DMS79 (cell line): ENCODE measurements around the gene ZKSCAN7.
"Not testable (repeated sequence)": the region's sequence is repeated elsewhere in the genome, so short reads cannot be mapped to it uniquely, and the experiment has no call there.

ENCODE experiments used
- DNase-seq: peaks from one replicate; lab custom pipeline; 2025; lab: John Stamatoyannopoulos, UW

ZKSCAN7 gene

GRCh38 chr3:44554626-44555592 lies at the start of gene ZKSCAN7:
ZKSCAN7 (plus strand) TSS chr3:44555193; CDS start chr3:44557048, 1,855 bp downstream.
- DNase-seq, result peak; percentile 43

GRCh38 chr3:44506556-44506955 lies 48.4 kb upstream of the ZKSCAN7 start:
- no peak for DNase-seq

GRCh38 chr3:44506961-44507360 lies 48.0 kb upstream of the ZKSCAN7 start:
- DNase-seq, result no peak

GRCh38 chr3:44509393-44509921 lies 45.5 kb upstream of the ZKSCAN7 start:
- no peak for DNase-seq

GRCh38 chr3:44510000-44510368 lies 45.0 kb upstream of the ZKSCAN7 start:
- no peak for DNase-seq

- peak; percentile 67 for DNase-seq
These were observed 43.8 kb upstream of the ZKSCAN7 start for GRCh38 chr3:44511238-44511566.

- no peak for DNase-seq
These were observed 41.5 kb upstream of the ZKSCAN7 start for GRCh38 chr3:44513513-44513912.

GRCh38 chr3:44516230-44516629 lies 38.8 kb upstream of the ZKSCAN7 start:
- no peak for DNase-seq

- DNase-seq, result no peak
These were observed 36.2 kb upstream of the ZKSCAN7 start for GRCh38 chr3:44518782-44519156.

- DNase-seq, result no peak
These were observed 33.3 kb upstream of the ZKSCAN7 start for GRCh38 chr3:44521721-44522120.

- no peak for DNase-seq
These were observed 32.5 kb upstream of the ZKSCAN7 start for GRCh38 chr3:44522494-44522933.

GRCh38 chr3:44525060-44525459 lies 29.9 kb upstream of the ZKSCAN7 start:
- DNase-seq, result no peak

GRCh38 chr3:44529927-44530326 lies 25.1 kb upstream of the ZKSCAN7 start:
- no peak for DNase-seq

- DNase-seq, result no peak
These were observed 24.1 kb upstream of the ZKSCAN7 start for GRCh38 chr3:44530911-44531310.

- DNase-seq, result not testable (repeated sequence)
These were observed 20.3 kb upstream of the ZKSCAN7 start for GRCh38 chr3:44534659-44535058.

- DNase-seq, result no peak
These were observed 19.6 kb upstream of the ZKSCAN7 start for GRCh38 chr3:44535364-44535763.

- DNase-seq, result not testable (repeated sequence)
These were observed 10.2 kb upstream of the ZKSCAN7 start for GRCh38 chr3:44544811-44545210.

- no peak for DNase-seq
These were observed 730 bp downstream of the ZKSCAN7 start for GRCh38 chr3:44555723-44556122.

- DNase-seq, result no peak
These were observed 2.1 kb downstream of the ZKSCAN7 start for GRCh38 chr3:44557074-44557473.

- DNase-seq, result no peak
These were observed 6.1 kb downstream of the ZKSCAN7 start for GRCh38 chr3:44561076-44561475.

- DNase-seq, result no peak
These were observed 7.2 kb downstream of the ZKSCAN7 start for GRCh38 chr3:44562147-44562546.

GRCh38 chr3:44568561-44568960 lies 13.6 kb downstream of the ZKSCAN7 start:
- no peak for DNase-seq

- DNase-seq, result no peak
These were observed 16.0 kb downstream of the ZKSCAN7 start for GRCh38 chr3:44571024-44571423.

GRCh38 chr3:44576613-44577012 lies 21.6 kb downstream of the ZKSCAN7 start:
- DNase-seq, result no peak
